ENCODE measurements around the gene OR6K2. TPM values are rescaled to one million over a fixed set of nuclear protein-coding genes. Genes with fewer than 3 reads are reported as not detected.

OR6K2 gene
- polyA plus RNA-seq, 1 donor: not detected

DNA sequence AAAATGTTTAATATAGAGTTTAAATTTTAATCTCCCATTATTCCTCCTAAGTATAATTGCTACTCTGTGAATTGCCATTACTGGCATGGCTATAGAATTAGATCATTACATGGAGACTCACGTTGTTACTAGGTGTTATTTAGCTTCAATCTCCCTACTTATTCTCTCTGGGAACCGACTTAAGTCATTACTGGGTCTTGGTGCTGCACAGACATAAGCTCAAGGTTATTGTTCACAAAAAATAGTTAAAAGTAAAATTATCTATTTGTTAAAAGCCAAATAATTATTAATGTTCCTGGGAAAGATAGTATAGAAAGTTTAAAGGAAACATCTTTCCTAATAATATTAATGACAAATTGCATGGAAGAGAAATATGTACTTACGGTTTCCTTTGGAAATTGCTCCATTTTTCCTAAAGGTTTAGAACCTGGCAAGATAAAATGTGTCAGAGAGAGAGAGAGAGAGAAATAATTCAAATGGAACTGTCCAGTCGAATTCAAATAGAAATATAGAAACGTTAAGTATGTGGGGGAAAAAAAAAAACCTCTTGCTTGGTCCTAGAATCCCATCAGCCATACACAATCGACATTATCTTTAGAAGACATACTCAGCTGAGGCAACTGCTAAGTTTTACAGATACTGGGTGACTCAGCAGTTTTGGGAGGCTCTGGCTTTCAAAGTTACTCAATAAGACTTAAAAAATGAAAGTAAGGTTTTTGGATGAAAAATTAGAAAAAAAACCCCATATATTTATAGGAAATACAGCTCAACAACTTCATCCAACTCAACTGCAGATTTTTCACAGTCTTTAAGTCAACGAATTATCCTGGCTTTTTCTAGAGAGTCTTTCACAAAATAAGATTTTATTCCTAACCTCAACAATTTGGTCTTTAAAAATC, 14.1 kb downstream of the OR6K2 start, which contains the start of gene SPTA1:
SPTA1 (minus strand) TSS at position 605 of the 899 bp plus-strand sequence; CDS start at position 407, 198 bp downstream.
- Histone ChIP-seq H3K27me3 (ENCODE audit: control insufficient read depth, insufficient read depth, low read length) (no peaks in the 10 kb centered on the region), H3K4me1 (ENCODE audit: control insufficient read depth, insufficient read depth, low read length) (no peaks in the 10 kb centered on the region), H3K27ac (ENCODE audit: low read length) (no peak within 1 kb of the TSS), H3K9me3 (ENCODE audit: control insufficient read depth, low read depth, low read length) (no peaks in the 10 kb centered on the region), H3K4me3 (ENCODE audit: low read length) (no peak within 1 kb of the TSS), H3K36me3 (ENCODE audit: control insufficient read depth, insufficient read depth, low read length) (no peaks in the 10 kb centered on the region)
- 86% methylated on average over 6 of the region's 7 CpGs for WGBS (ENCODE audit: insufficient coverage, low lambda C conversion rate)
- DNase-seq: no peak

- no peaks in the 10 kb centered on the region for H3K36me3 ChIP-seq (ENCODE audit: control insufficient read depth, insufficient read depth, low read length)
- 54% methylated on average over 3 of the region's 7 CpGs for WGBS (ENCODE audit: insufficient coverage, low lambda C conversion rate)
- H3K9me3 ChIP-seq (ENCODE audit: control insufficient read depth, low read depth, low read length): no peaks in the 10 kb centered on the region
- H3K27me3 ChIP-seq (ENCODE audit: control insufficient read depth, insufficient read depth, low read length): no peaks in the 10 kb centered on the region
- H3K27ac ChIP-seq (ENCODE audit: low read length): no peak overlapping the region
- H3K4me1 ChIP-seq (ENCODE audit: control insufficient read depth, insufficient read depth, low read length): no peaks in the 10 kb centered on the region
- no peak for DNase-seq
- no peak overlapping the region for H3K4me3 ChIP-seq (ENCODE audit: low read length)
Measured at GRCh38 chr1:158685085-158685484, 15.4 kb downstream of the OR6K2 start.

GRCh38 chr1:158681606-158682005, 18.8 kb downstream of the OR6K2 start:
- no peaks in the 10 kb centered on the region for H3K9me3 ChIP-seq (ENCODE audit: control insufficient read depth, low read depth, low read length)
- H3K27ac ChIP-seq (ENCODE audit: low read length): no peak overlapping the region
- H3K4me3 ChIP-seq (ENCODE audit: low read length): no peak overlapping the region
- WGBS (ENCODE audit: insufficient coverage, low lambda C conversion rate): 100% methylated on average over 1 of the region's 2 CpGs
- no peak for DNase-seq
- H3K27me3 ChIP-seq (ENCODE audit: control insufficient read depth, insufficient read depth, low read length): no peaks in the 10 kb centered on the region
- H3K4me1 ChIP-seq (ENCODE audit: control insufficient read depth, insufficient read depth, low read length): no peaks in the 10 kb centered on the region
- H3K36me3 ChIP-seq (ENCODE audit: control insufficient read depth, insufficient read depth, low read length): no peaks in the 10 kb centered on the region

- H3K27ac ChIP-seq (ENCODE audit: low read length): no peak overlapping the region
- no peak overlapping the region for H3K4me3 ChIP-seq (ENCODE audit: low read length)
- H3K36me3 ChIP-seq (ENCODE audit: control insufficient read depth, insufficient read depth, low read length): no peaks in the 10 kb centered on the region
- no CpG with 5 or more reads among the region's 1 CpG for WGBS (ENCODE audit: insufficient coverage, low lambda C conversion rate)
- no peaks in the 10 kb centered on the region for H3K9me3 ChIP-seq (ENCODE audit: control insufficient read depth, low read depth, low read length)
- DNase-seq: no peak
- H3K4me1 ChIP-seq (ENCODE audit: control insufficient read depth, insufficient read depth, low read length): no peaks in the 10 kb centered on the region
- no peaks in the 10 kb centered on the region for H3K27me3 ChIP-seq (ENCODE audit: control insufficient read depth, insufficient read depth, low read length)
Measured at GRCh38 chr1:158679289-158679688, 21.2 kb downstream of the OR6K2 start.

DNA sequence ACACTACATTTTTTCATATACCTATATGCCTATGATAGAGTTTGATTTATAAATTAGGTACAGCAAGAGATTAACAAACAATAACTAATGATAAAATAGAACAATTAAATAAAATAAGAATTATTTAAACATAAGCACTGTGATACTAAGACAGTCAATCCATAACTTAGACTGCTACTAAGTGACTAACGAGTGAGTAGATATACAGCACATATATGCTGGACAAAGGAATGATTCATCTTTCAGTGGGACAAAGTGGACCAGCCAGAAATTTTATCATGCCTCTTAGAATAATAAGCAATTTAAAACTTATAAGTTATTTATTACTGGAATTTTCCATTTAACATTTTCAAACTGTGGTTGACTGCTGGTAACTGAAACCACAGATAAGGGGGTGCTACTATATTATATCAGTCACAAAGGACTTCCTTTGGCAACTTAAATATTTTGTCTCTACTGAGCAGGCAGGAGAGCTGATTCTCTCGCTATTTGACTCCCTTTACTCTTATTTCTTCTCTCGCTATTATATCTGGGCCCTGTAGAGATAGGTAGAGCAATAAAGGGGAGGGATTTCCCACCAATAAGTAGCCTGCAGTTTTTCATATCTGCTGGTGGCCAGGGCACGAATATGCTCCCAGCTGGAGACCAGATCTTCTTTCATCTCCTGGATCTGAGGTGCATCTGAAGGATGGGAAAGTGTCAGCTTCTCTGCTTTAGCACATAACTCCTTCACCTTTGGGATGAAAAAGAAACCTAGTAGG, 24.7 kb downstream of the OR6K2 start:
- no peaks in the 10 kb centered on the region for H3K9me3 ChIP-seq (ENCODE audit: control insufficient read depth, low read depth, low read length)
- 90% methylated on average over 1 of the region's 4 CpGs for WGBS (ENCODE audit: insufficient coverage, low lambda C conversion rate)
- H3K27ac ChIP-seq (ENCODE audit: low read length): no peak overlapping the region
- no peaks in the 10 kb centered on the region for H3K36me3 ChIP-seq (ENCODE audit: control insufficient read depth, insufficient read depth, low read length)
- no peak for DNase-seq
- no peaks in the 10 kb centered on the region for H3K27me3 ChIP-seq (ENCODE audit: control insufficient read depth, insufficient read depth, low read length)
- H3K4me3 ChIP-seq (ENCODE audit: low read length): no peak overlapping the region
- H3K4me1 ChIP-seq (ENCODE audit: control insufficient read depth, insufficient read depth, low read length): no peaks in the 10 kb centered on the region

DNA sequence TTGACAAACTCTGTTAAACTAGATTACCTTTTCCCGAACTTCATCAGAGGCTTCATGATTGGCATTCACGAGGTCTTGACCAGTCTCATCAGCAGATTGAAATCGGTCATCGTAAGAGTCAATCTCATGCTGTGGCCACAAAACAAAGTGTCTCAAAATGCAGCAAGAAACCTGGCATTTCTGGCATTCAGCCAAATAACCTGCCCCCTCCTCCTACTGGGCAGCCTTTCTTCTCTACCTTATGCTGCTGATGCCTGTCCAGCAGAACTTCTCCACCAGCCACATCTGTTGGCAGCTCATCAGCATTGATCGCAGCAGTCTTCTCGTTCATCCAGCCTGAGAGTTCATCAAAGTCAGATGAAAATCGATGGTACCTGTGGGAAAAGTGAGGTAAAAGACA, 26.1 kb downstream of the OR6K2 start:
- H3K36me3 ChIP-seq (ENCODE audit: control insufficient read depth, insufficient read depth, low read length): no peaks in the 10 kb centered on the region
- no peaks in the 10 kb centered on the region for H3K9me3 ChIP-seq (ENCODE audit: control insufficient read depth, low read depth, low read length)
- H3K27ac ChIP-seq (ENCODE audit: low read length): no peak overlapping the region
- DNase-seq: no peak
- 83% methylated on average over 2 of the region's 7 CpGs for WGBS (ENCODE audit: insufficient coverage, low lambda C conversion rate)
- no peak overlapping the region for H3K4me3 ChIP-seq (ENCODE audit: low read length)
- H3K4me1 ChIP-seq (ENCODE audit: control insufficient read depth, insufficient read depth, low read length): no peaks in the 10 kb centered on the region
- H3K27me3 ChIP-seq (ENCODE audit: control insufficient read depth, insufficient read depth, low read length): no peaks in the 10 kb centered on the region

- Histone ChIP-seq H3K4me3 (ENCODE audit: low read length) (no peak overlapping the region), H3K27ac (ENCODE audit: low read length) (no peak overlapping the region)
- WGBS (ENCODE audit: insufficient coverage, low lambda C conversion rate): no CpG with 5 or more reads among the region's 8 CpGs
Measured at GRCh38 chr1:158666037-158666436, 34.4 kb downstream of the OR6K2 start.

DNA sequence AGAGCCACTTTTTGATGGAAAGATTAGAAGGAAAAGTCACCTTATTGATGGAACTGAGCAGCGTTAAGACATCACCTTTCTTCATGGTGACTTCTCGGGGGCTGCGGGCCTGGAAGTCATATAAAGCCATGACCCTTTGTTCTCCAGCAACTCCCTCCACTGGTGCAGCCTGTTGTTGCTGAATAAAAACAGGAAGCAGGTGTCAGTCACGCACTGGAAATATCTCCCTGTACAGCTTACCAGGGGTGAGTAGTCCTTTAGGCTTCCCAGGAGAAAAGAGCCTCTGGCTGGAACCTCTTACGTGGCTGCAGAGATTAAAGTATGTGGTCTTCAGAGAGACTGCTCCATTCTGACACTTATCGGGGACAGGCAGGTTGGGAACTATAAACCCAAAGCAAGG, 45.9 kb downstream of the OR6K2 start:
- no peak for DNase-seq

More at GRCh38 chr1:158666037-158666436, 34.4 kb downstream of the OR6K2 start:
- H3K4me1 ChIP-seq (ENCODE audit: control insufficient read depth, insufficient read depth, low read length): no peaks in the 10 kb centered on the region
- H3K36me3 ChIP-seq (ENCODE audit: control insufficient read depth, insufficient read depth, low read length): no peaks in the 10 kb centered on the region
- no peak for DNase-seq
- H3K27me3 ChIP-seq (ENCODE audit: control insufficient read depth, insufficient read depth, low read length): no peaks in the 10 kb centered on the region
- H3K9me3 ChIP-seq (ENCODE audit: control insufficient read depth, low read depth, low read length): no peaks in the 10 kb centered on the region

GRCh38 chr1:158654086-158654485, 46.4 kb downstream of the OR6K2 start:
- Histone ChIP-seq H3K4me3 (ENCODE audit: low read length) (no peak overlapping the region), H3K9me3 (ENCODE audit: control insufficient read depth, low read depth, low read length) (no peaks in the 10 kb centered on the region), H3K36me3 (ENCODE audit: control insufficient read depth, insufficient read depth, low read length) (no peaks in the 10 kb centered on the region), H3K4me1 (ENCODE audit: control insufficient read depth, insufficient read depth, low read length) (no peaks in the 10 kb centered on the region), H3K27ac (ENCODE audit: low read length) (no peak overlapping the region), H3K27me3 (ENCODE audit: control insufficient read depth, insufficient read depth, low read length) (no peaks in the 10 kb centered on the region)
- no peak for DNase-seq

More for the DNA sequence above, 45.9 kb downstream of the OR6K2 start:
- no CpG with 5 or more reads among the region's 6 CpGs for WGBS (ENCODE audit: insufficient coverage, low lambda C conversion rate)
- H3K4me1 ChIP-seq (ENCODE audit: control insufficient read depth, insufficient read depth, low read length): no peaks in the 10 kb centered on the region
- no peaks in the 10 kb centered on the region for H3K9me3 ChIP-seq (ENCODE audit: control insufficient read depth, low read depth, low read length)
- H3K36me3 ChIP-seq (ENCODE audit: control insufficient read depth, insufficient read depth, low read length): no peaks in the 10 kb centered on the region
- H3K4me3 ChIP-seq (ENCODE audit: low read length): no peak overlapping the region
- H3K27ac ChIP-seq (ENCODE audit: low read length): no peak overlapping the region
- no peaks in the 10 kb centered on the region for H3K27me3 ChIP-seq (ENCODE audit: control insufficient read depth, insufficient read depth, low read length)

GRCh38 chr1:158652721-158653334, 47.6 kb downstream of the OR6K2 start:
- no peaks in the 10 kb centered on the region for H3K27me3 ChIP-seq (ENCODE audit: control insufficient read depth, insufficient read depth, low read length)
- no peaks in the 10 kb centered on the region for H3K4me1 ChIP-seq (ENCODE audit: control insufficient read depth, insufficient read depth, low read length)
- no peak for DNase-seq

More at GRCh38 chr1:158652721-158653334, 47.6 kb downstream of the OR6K2 start:
- no peaks in the 10 kb centered on the region for H3K36me3 ChIP-seq (ENCODE audit: control insufficient read depth, insufficient read depth, low read length)
- no peak overlapping the region for H3K27ac ChIP-seq (ENCODE audit: low read length)
- 80% methylated on average over 1 of the region's 7 CpGs for WGBS (ENCODE audit: insufficient coverage, low lambda C conversion rate)
- no peaks in the 10 kb centered on the region for H3K9me3 ChIP-seq (ENCODE audit: control insufficient read depth, low read depth, low read length)
- no peak overlapping the region for H3K4me3 ChIP-seq (ENCODE audit: low read length)
